DMS 273 (cell line): ENCODE data around the gene BEND6.
A peak's percentile ranks its signal among the peaks of the same experiment; 100 is the strongest.
"Not testable (repeated sequence)": the region's sequence is repeated elsewhere in the genome, so short reads cannot be mapped to it uniquely, and the experiment has no call there.

Source experiments
- DNase-seq: peaks from one replicate; lab custom pipeline; 2025; ENCODE audit not compliant: unreplicated experiment; lab: John Stamatoyannopoulos, UW

The BEND6 gene

DNA sequence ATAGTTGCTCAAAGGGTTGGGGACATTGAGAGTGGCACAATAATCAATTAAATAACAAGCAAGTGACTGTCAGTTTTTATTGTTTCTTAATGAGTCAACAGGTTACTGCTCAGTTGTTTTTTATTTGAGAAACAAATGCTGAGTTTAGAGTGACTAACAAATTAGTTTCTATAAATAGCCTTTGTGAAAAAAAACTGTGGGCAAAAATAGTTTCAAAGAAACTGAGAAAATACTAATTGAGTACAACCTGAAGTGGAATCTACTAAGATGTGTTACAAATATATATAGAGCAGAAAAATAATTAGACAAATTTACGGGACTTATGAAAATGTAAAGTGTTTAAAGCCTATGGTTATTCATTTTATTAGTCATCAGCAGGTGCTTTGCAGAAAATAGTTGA lies 22.3 kb downstream of the BEND6 start:
- no peak for DNase-seq

DNA sequence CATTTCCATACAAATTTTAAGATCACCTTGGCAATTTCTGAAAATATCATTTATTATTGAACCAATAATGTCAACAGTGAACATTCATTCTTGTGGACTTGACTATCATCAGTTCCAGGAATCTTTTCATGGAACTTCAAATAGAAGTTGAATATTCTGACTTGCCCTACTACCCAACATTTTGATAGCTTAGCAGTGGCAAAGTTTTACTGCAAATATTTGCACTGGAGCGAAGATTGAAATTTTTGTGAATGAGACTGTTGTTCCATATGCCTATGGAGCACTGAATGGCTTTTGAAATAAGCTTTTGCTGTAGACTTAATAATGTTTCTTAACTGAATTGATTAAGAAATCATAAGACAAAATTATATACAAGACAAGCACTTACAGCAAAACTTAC lies 23.6 kb downstream of the BEND6 start:
- no peak for DNase-seq

DNA sequence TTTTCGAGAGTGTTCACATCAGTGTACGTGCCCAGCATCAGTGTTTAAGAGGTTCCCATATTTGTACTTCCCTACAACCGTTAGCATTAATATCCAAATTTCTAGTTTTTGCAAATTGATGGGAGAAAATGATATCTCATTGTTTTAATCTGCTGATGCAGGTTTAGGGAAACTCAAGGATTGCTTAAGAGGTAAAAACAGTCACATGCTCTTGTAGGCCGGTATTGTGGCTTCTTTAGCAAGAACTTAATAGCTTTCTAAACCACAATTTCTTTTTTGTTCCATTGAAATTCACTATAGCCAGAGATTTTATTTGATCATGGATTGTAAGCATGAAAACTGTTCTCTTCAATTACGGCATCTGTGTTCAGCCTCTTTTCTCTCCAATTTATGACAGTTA lies 29.5 kb downstream of the BEND6 start:
- no peak for DNase-seq

DNA sequence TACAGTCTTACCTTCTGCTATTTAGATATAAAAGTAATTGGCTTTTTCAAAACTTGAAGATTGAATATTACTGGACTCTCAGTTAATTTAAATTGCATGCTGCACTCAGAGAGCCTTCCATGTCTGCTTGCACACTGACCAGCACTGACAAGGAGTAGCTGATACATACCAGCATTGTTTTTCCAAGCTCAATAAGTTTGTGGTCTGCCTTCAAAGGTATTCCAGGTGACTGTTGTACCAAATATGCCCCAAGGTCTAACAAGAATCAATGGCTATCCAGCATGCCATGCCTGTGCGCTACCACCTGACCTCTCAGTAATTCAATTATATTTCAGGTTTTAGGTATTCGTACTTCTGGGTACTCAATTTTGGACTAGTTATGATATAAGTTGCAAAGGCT lies 30.0 kb downstream of the BEND6 start:
- no peak for DNase-seq

DNA sequence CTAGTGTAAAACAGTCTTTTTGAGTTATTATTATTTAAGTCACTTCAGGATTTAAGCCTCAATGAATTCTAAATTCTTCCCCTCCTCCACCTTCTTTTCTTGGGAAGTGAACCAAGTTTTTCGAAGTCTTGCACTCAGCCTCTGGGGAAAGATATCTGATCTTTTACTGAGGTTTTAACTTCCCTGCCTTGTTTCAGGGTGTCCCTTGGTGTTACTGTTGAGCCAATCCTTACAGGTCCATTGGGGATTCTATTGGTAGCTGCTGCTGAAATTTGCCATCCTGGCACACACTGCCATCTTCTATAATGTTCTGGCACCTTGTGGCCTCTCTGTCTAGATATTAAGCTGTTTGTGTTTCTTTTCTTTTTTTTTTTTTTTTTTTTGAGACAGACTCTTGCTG lies 31.7 kb downstream of the BEND6 start:
- no peak for DNase-seq

DNA sequence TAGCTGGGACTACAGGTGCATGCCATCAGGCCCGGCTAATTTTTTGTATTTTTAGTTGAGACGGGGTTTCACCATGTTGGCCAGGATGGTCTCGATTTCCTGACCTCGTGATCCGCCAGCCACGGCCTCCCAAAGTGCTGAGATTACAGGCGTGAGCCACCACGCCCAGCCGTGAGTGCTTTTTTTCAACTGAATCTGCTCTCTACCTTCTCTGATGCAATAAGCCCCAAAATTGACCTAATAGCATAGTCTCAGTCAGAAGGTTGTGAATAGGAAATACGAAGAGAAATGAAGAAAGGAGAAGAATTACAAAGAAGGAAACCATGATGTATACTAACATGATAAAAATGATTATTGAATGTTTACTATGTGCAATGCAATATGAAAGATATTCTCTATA lies 33.2 kb downstream of the BEND6 start:
- no peak for DNase-seq

DNA sequence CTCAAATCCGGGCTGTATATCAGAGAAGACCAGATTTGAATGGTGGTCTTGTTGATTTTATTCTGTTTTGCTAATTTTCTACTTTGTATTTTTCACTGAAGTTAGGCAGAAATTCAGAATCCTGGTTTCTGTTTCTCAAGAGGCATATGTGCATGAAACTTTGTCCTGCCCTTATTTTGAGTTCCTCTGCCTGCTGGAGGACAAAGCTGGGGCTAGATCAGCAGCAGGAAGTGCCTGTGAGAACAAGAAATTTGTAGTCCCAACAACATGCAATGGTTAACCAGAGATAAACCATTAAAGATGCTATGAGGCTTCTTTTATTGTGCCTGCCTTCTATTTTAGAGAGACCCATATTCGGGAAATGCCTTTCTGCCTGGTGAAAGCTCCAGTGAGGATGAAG lies 37.1 kb downstream of the BEND6 start:
- DNase-seq, result no peak

DNA sequence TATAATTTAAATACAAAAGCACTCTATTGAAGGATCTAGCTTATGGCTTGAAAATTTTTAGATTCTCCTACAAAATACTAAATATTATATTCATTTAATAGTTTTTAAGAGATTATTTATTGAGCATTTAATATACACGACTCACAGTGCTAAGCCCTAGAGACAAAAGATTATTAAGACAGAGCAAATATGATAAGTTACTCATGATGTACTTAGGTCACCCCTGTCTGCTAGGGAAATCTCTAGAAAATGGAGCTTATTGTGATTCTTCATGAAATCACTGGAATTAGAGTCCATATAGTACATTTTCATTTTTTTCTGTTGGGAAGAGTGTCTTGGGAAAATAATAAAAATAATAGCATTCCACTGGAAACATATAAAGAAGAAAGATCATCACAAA lies 37.8 kb downstream of the BEND6 start:
- no peak for DNase-seq

DNA sequence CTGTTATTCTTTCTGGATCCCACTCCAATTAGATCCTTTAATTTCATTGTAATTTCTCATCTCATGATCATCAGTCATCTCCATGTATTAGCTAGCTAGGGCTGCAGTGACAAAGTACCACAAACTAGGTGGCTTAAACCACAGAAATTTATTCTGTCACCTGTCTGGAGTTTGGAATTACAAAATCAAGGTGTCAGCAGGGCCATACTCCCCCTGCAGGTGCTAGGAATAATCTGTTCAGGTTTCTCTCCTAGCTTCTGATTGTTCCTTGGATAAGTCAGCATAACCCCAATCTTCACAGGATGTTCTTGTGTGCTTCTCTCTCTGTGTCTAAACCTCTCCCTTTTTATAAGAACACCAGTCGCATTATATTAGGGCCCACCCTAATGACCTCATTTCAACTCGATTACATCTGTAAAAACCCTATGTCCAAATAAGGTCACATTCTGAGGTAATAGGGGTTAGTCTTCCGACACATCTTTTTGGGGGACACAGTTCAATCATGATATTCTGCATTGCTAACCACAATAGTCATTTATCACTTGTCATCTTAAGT lies 40.5 kb downstream of the BEND6 start:
- peak; percentile 18 for DNase-seq

DNA sequence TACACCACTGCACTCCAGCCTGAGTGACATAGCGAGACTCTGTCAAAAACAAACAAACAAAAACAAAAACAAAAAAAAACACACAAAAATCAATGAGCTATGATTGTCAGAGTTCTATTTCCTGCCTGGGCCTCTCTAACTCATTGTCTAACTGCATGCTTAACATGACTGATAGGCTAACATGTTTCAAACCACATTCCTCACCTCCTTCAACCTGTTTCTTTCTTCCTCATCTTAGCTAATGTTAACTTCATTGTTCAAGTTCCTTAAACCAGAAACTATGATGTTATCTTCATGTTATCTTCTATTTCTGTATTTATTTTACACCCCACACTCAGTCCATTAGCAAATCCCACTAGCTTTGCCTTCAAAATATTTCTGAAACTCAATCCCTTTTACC lies 41.5 kb downstream of the BEND6 start:
- DNase-seq, result no peak

DNA sequence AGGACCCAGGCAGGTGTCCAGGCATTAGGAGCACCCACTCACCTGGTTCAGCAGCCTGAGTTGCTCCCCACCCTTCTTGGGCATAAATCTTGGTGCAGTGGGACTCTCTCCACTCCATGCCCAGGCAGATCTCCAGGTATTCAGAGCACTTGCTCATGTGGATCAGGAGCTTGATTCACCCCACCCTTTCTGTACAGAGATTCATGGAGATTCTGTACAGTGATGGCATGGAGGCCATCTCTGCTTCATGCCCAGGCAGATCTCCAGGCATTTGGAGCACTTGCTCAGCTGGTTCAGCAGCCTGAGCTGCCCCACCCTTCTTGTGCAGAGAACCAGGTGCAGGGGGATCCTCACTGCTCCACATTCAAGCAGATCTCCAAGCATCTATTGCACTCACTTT lies 44.1 kb downstream of the BEND6 start:
- no peak for DNase-seq

DNA sequence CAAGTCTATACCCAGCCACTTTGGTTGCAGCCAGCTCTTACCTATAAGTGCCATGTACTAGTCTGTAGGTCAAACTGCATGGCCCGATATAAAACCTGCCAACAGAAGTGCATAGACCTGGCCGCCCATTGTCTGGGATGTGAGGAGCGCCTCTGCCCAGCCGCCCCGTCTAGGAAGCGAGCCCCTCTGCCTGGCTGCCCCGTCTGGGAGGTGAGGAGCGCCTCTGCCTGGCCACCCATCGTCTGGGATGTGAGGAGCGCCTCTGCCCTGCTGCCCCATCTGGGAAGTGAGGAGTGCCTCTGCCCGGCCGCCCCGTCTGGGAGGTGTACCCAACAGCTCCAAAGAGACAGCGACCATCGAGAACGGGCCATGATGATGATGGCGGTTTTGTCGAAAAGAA lies 44.8 kb downstream of the BEND6 start:
- DNase-seq, result not testable (repeated sequence)

DNA sequence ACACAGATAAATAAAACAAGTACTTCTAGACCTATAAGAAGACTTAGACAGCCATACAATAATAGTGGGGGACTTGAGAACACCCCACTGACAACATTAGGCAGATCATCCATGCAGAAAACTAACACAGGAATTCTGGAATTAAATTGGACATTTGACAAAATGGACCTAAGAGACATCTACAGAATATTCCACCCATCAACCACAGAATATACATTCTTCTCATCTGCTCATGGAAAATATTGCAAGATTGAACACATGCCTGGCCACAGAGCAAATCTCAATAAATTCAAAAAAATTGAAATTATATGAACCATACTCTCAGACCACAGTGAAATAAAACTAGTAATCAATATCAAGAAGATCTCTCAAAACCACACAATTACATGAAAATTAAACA lies 47.3 kb downstream of the BEND6 start:
- DNase-seq, result no peak

DNA sequence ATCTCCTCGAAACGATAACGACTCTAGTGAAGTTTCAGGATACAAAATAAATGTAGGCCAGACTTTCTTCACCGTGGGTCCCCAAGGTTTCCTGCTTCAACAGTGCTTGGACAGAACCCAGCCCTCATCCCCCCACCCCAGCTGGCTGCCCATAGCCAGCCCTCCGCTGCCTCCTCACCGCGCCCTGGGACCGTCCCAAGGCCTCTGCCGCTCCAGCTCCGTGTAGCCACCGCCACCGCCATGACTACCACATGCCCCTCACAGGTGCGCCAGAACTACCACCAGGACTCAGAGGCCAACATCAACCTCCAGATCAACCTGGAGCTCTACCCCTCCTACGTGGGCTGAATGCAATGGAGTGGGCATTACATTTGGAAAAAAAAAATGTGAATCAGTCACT lies 49.4 kb downstream of the BEND6 start:
- DNase-seq, result no peak

DNA sequence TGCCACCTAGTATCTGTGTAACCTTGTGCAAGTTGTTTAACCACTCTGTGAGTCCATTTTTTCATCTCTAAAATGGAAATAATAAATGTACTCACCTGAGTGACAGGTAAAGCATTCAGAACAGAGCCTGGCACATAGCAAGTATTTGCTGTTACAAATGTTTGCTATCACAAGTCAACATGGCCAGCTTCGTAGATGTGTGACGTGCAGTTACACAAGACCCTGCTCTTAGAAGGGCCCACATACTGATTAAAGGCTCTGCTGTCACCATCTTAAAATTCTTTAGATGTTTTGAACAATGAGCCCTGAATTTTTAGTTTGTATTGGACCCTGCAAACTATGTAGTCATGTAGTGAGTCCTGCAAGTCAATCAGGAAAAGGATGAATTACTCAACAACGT lies 51.2 kb downstream of the BEND6 start:
- DNase-seq, result no peak

DNA sequence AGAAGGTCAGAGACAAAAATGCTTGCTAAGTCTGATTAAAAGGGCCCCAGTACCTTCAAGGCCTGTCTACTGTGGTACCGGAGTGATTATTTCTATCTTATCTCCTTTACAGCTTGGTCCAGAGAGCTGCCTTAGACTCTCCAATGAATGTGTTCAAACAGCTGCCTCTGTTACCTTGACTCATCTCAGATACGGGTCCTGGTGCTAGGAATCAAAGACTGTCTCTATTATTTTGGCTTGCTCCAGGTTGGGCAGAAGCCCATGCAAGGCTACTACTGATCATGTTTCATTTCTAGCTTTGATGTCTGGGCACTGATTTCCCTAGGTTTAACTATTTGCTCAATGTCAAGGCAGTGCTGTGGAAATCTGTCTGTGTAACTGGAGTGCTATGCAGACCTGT lies 53.2 kb downstream of the BEND6 start:
- not testable (repeated sequence) for DNase-seq

DNA sequence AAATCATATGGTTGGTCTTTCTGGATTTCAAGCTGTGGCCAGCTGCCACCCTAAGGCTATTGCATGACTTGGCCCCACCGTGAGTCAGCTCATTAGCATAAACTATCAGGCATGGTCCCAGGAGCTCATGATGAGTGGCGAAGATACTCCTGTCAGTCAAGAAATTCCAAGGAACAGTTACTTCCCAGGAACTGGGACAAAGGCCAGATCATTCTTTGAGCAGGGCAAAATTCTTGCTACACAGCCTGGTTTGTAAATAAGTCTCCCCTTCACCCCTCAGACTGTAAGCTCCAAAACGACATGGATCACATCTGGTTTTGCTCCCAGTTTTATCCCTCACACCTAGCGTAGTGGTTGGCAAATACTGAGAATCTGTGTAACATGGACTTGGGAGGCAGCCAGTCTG lies 58.6 kb downstream of the BEND6 start:
- DNase-seq, result peak; percentile 64

DNA sequence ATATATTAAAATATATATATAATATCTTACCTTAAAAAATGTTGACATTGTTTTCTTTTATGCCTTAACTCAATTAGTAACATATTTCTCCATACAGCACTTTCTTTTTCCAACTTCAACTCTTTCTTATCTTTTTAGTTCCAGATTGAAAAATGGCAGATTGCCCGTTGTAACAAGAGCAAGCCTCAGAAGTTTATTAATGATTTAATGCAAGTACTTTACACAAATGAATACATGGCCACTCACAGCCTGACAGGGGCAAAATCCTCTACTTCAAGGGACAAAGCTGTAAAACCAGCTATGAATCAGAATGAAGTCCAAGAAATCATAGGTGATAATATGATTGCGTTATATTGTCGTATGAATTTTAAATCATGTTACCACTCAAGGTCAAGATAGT lies 62.2 kb downstream of the BEND6 start:
- peak; percentile 8 for DNase-seq

DNA sequence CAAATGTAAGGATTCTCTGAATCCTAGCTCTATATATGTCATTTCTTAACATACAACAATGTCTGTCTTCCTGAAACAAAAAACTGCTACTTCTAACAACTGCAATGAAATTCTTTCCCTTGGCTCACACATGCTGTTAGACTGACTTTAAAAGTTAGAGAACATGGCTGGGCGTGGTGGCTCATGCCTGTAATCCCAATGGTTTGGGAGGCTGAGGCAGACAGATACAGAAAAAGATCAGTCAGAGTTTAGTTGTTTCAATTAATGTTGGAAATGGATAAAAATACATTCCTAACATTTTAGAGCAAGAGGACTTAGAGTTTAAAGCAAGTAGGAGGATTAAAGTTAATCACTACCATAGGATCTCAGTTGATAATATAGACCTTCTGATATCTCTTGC lies 62.9 kb downstream of the BEND6 start:
- no peak for DNase-seq

DNA sequence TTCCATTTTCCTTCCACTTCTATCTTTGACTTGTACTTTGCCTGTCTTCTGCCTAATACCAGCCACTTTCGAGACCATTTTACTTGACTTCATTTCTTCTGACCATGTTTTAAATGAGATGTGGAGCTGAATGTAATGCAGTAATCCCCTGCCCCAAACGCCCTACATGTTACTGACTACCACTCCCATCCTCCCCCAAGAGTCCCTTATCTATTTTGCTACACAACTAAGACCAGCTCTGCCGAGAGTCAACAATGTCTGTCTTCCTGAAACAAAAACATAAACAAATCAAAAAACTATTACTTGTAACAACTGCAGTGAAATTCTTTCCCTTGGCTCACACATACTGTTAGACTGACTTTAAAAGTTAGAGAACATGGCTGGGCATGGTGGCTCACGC lies 64.5 kb downstream of the BEND6 start:
- DNase-seq, result no peak

DNA sequence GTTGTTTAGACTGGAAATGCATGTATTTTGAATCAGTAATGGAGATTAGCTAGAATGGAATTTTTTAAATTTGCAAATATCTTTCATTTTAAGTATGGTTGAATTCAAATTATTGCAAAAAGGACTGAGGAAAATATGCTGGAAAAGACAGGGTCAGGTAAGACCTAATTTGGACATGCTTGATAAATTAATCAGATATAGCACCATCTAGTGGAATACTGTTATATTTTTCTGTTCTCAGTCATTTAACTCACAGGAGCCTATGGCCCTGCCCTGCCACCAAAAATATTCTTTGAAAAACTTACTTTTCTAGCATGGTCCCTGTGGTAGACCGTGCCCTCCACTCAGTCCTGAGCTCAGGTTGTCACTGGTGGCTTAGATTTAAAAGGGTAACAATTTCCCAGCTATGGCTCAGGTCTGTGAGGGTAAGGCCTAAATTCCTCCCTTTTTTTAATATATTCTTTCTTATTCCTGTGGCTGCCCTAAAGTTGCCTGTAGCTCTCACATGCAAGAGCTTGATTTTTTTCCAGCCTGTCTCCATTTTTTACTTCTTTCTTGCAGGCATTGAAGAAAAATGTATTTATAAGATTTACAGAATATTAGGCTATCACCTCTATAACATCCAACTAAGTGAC lies 66.3 kb downstream of the BEND6 start:
- DNase-seq, result peak; percentile 81

DNA sequence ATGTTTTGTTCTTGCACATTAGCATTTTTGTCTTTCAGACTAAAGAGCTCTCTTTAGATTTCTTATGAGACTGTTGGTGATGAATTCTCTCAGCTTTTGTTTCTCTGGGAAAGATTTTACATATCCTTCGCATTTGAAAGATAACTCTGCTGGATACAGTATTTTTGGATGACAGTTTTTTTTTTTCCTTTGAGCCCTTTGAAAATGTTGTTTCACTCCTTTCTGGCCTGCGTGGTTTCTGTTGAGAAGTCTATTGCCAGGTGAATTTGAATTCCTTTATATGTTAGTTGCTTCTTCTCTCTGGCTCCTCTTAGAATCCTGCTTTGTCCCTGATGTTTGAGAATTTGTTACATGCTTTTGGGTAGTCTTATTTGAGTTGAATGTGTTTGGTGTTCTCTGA lies 69.4 kb downstream of the BEND6 start:
- DNase-seq, result no peak

DNA sequence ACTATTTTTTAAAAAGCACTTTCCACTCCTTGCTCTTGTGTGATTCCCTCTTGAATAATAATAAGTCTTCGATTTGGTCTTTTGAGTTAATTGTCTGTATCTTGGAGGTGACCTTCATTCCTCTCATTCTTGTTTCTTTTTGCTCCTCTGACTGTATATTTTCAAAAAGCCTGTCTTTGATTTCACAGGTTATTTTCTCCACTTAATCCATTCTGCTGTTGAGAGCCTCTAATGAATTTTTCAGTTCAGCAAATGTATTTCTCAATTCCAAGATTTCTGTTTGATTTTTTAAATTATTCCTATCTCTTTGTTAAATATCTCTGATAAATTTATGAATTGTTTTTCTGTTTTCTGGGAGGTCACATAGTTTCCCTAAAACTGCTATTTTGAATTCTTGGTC lies 69.9 kb downstream of the BEND6 start:
- no peak for DNase-seq
